Measurements from ENCODE around the gene PPP5C.

DNA sequence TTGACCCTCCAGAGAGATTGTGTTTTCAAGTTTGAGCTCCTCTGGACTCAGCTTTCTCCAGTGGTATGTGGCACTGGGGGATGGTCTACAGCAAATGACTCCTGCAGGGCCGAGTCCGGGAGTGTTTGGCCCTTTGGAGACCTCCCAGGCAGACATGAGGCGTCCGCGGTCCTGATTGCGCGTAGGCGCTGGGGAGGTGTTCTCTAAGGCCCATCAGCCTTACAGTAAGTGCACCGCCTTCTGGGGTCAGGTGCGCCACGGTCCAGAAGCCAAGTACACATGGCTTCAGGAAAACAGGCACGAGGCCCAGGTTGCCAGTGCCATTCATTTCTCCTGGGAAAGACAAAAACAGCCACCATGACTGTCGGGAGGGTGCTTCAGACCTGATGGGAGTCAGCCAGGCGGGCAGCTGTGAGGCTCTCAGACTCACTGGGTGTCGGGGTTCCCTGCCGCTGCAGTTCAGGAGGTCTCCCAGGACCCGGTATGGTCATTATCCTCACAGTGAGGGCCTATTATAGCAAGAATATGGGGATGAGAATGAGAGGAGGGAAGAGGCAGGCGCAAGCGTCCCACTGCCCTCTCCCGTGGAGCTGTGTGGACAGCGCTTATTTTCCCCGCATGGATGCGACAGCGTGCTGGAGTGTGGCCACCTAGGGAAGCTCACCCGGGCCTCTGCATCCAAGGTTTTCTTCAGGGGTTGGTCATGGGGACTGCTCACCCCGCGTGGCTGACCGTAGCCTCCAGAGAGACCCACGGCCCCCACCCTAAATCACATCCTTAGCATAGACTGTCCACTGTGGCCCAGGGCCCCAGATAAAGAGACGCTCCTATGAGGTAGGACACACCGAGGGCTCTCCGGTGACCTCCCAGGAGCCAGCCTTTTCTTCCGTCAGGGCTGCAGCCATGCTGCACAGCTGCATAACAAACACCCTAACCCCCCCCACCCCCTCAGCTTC is 44.7 kb downstream of the PPP5C start:
- TF ChIP-seq, protein P1, sequence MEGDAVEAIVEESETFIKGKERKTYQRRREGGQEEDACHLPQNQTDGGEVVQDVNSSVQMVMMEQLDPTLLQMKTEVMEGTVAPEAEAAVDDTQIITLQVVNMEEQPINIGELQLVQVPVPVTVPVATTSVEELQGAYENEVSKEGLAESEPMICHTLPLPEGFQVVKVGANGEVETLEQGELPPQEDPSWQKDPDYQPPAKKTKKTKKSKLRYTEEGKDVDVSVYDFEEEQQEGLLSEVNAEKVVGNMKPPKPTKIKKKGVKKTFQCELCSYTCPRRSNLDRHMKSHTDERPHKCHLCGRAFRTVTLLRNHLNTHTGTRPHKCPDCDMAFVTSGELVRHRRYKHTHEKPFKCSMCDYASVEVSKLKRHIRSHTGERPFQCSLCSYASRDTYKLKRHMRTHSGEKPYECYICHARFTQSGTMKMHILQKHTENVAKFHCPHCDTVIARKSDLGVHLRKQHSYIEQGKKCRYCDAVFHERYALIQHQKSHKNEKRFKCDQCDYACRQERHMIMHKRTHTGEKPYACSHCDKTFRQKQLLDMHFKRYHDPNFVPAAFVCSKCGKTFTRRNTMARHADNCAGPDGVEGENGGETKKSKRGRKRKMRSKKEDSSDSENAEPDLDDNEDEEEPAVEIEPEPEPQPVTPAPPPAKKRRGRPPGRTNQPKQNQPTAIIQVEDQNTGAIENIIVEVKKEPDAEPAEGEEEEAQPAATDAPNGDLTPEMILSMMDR (IDR thresholded peaks at IDR 0.05) = no peak
- no peak for TF ChIP-seq POLR2A (IDR thresholded peaks at IDR 0.05)
